ENCODE data around the gene DYDC2. TPM values are rescaled to one million over a fixed set of nuclear protein-coding genes. Genes with fewer than 3 reads are reported as not detected.
A peak's percentile ranks its signal among the peaks of the same experiment; 100 is the strongest.
"Not testable (repeated sequence)": the region's sequence is repeated elsewhere in the genome, so short reads cannot be mapped to it uniquely, and the experiment has no call there.

The DYDC2 gene
- total RNA-seq, 1 experiment from 2014 or later, result not detected

DNA sequence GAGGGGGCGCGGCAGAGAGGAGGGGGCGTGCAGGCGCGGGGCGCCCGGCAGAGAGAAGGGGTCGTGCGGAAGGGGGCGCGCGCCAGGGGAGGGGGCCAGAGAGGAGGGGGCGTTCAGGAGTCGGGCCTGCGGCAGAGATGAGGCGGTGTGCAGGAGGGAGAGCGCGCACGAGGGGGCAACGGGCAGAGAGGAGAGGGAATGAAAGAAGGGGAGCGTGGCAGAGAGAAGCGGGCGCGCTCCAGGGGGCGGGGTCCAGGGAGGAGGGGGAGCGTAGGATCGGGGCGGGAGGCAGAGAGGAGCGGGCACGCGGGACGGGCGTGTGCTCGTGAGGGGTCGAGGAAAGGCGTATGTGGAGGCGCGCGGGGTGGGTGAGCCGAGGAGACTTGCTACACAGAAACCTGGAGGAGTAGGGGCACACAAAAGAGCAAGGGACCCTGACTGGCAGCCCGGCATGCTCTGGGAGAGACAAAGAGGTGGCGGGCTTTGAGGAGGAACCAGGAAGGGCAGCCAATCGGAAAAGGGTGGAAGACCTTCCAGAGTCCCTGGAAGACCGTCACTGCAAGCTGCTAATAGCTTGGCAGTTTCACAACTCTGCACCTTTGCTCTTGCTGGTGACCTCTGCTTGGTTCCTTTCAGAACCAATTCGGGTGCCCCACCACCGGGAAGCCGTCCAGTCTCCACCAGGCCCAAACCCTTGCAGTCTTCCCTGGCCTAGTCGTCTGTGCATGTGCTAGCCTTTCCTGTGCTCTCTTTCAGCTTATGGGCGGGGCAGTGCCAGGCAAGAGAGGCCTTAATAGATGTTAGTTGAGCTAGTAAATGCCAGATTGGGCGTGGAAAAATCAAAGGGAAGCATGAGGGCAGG lies 639 bp downstream of the DYDC2 start:
- peak; percentile 47 for ATAC-seq
- intact Hi-C loops (cut with micrococcal nuclease; ENCODE audit: unreplicated experiment), result no loop called here
- Histone ChIP-seq H3K36me3 (ENCODE audit: control insufficient read depth, insufficient read depth, low read length) (no peaks in the 10 kb centered on the region), H3K27ac (ENCODE audit: low read length) (no peak overlapping the region), H3K27me3 (ENCODE audit: control insufficient read depth, insufficient read depth, low read length) (peaks cover 13% of the 10 kb centered on the region), H3K9me3 (ENCODE audit: control insufficient read depth, insufficient read depth, low read depth, low read length) (no peaks in the 10 kb centered on the region), H3K4me3 (ENCODE audit: low read depth in 2 of 2, low read length in 2 of 2) (no peak overlapping the region), H3K4me1 (ENCODE audit: control insufficient read depth, insufficient read depth, low read length) (no peaks in the 10 kb centered on the region; the same call in 1 of the 2 replicates)
- no peak for DNase-seq (ENCODE audit: low read depth, low spot score)
- TF ChIP-seq, protein P1, sequence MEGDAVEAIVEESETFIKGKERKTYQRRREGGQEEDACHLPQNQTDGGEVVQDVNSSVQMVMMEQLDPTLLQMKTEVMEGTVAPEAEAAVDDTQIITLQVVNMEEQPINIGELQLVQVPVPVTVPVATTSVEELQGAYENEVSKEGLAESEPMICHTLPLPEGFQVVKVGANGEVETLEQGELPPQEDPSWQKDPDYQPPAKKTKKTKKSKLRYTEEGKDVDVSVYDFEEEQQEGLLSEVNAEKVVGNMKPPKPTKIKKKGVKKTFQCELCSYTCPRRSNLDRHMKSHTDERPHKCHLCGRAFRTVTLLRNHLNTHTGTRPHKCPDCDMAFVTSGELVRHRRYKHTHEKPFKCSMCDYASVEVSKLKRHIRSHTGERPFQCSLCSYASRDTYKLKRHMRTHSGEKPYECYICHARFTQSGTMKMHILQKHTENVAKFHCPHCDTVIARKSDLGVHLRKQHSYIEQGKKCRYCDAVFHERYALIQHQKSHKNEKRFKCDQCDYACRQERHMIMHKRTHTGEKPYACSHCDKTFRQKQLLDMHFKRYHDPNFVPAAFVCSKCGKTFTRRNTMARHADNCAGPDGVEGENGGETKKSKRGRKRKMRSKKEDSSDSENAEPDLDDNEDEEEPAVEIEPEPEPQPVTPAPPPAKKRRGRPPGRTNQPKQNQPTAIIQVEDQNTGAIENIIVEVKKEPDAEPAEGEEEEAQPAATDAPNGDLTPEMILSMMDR (IDR thresholded peaks at IDR 0.05), result no peak
- TF ChIP-seq SIN3A (IDR thresholded peaks at IDR 0.05; ENCODE audit: borderline replicate concordance, insufficient read depth, low read depth, low read length) (no peak), TCF7L2 (IDR thresholded peaks at IDR 0.05; ENCODE audit: low read depth, low read length) (no peak), POLR2AphosphoS5 (IDR thresholded peaks at IDR 0.05; ENCODE audit: low read depth, low read length) (no peak)
- TF ChIP-seq, protein P2, sequence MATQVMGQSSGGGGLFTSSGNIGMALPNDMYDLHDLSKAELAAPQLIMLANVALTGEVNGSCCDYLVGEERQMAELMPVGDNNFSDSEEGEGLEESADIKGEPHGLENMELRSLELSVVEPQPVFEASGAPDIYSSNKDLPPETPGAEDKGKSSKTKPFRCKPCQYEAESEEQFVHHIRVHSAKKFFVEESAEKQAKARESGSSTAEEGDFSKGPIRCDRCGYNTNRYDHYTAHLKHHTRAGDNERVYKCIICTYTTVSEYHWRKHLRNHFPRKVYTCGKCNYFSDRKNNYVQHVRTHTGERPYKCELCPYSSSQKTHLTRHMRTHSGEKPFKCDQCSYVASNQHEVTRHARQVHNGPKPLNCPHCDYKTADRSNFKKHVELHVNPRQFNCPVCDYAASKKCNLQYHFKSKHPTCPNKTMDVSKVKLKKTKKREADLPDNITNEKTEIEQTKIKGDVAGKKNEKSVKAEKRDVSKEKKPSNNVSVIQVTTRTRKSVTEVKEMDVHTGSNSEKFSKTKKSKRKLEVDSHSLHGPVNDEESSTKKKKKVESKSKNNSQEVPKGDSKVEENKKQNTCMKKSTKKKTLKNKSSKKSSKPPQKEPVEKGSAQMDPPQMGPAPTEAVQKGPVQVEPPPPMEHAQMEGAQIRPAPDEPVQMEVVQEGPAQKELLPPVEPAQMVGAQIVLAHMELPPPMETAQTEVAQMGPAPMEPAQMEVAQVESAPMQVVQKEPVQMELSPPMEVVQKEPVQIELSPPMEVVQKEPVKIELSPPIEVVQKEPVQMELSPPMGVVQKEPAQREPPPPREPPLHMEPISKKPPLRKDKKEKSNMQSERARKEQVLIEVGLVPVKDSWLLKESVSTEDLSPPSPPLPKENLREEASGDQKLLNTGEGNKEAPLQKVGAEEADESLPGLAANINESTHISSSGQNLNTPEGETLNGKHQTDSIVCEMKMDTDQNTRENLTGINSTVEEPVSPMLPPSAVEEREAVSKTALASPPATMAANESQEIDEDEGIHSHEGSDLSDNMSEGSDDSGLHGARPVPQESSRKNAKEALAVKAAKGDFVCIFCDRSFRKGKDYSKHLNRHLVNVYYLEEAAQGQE (IDR thresholded peaks at IDR 0.05; ENCODE audit: insufficient read depth in 1 of 2, low read depth in 2 of 2, low read length in 1 of 2), result no peak
- BruUV-seq (replicated peaks), result no TSS peak
- POLR2A ChIA-PET, result no interaction called here
- in situ Hi-C loops (cut with HindIII; ENCODE audit: low pct_unique_long_range_greater_than_20kb, low sequenced_read_pairs), result no loop called here
- CTCF ChIA-PET, result interaction anchor here (0.7 kb wide), 1 partner anchor 97 kb away, joined by 4 read pairs; no protein-coding TSS in a partner anchor

DNA sequence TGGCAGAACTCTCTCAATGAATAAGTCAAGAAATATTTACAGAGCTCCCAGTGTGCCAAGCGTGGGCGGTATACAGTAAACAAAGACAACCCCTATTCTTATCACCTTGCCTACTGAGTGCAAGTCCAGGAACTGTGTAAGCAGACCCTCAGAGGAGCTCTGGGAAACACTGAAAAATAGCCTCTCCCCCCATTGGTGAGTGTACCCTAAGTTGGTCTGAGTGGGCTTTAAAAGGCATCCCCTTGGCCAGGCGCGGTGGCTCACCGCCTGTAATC lies 1.2 kb downstream of the DYDC2 start:
- DNase-seq (ENCODE audit: low read depth, low spot score), result no peak
- BruUV-seq (replicated peaks), result no TSS peak
- ATAC-seq, result peak; percentile 18; the same call in 1 of the 2 replicates
- ChIA-PET POLR2A (no interaction called here), CTCF (interaction anchor here (0.7 kb wide), 1 partner anchor 98 kb away, joined by 4 read pairs; no protein-coding TSS in a partner anchor)
- no peaks in the 10 kb centered on the region; the same call in 1 of the 2 replicates for H3K4me1 ChIP-seq (ENCODE audit: control insufficient read depth, insufficient read depth, low read length)
- TF ChIP-seq, protein P2 (IDR thresholded peaks at IDR 0.05; ENCODE audit: insufficient read depth in 1 of 2, low read depth in 2 of 2, low read length in 1 of 2), result no peak
- TF ChIP-seq, protein P1 (IDR thresholded peaks at IDR 0.05), result no peak
- no peak for TF ChIP-seq TCF7L2 (IDR thresholded peaks at IDR 0.05; ENCODE audit: low read depth, low read length)
- no peak for TF ChIP-seq POLR2AphosphoS5 (IDR thresholded peaks at IDR 0.05; ENCODE audit: low read depth, low read length)
- TF ChIP-seq SIN3A (IDR thresholded peaks at IDR 0.05; ENCODE audit: borderline replicate concordance, insufficient read depth, low read depth, low read length), result no peak
- intact Hi-C loops (cut with micrococcal nuclease; ENCODE audit: unreplicated experiment), result no loop called here
- no peak overlapping the region for H3K27ac ChIP-seq (ENCODE audit: low read length)
- H3K4me3 ChIP-seq (ENCODE audit: low read depth in 2 of 2, low read length in 2 of 2), result no peak overlapping the region
- in situ Hi-C loops (cut with HindIII; ENCODE audit: low pct_unique_long_range_greater_than_20kb, low sequenced_read_pairs), result no loop called here
- H3K27me3 ChIP-seq (ENCODE audit: control insufficient read depth, insufficient read depth, low read length), result peaks cover 13% of the 10 kb centered on the region
- no peaks in the 10 kb centered on the region for H3K36me3 ChIP-seq (ENCODE audit: control insufficient read depth, insufficient read depth, low read length)
- H3K9me3 ChIP-seq (ENCODE audit: control insufficient read depth, insufficient read depth, low read depth, low read length), result no peaks in the 10 kb centered on the region

DNA sequence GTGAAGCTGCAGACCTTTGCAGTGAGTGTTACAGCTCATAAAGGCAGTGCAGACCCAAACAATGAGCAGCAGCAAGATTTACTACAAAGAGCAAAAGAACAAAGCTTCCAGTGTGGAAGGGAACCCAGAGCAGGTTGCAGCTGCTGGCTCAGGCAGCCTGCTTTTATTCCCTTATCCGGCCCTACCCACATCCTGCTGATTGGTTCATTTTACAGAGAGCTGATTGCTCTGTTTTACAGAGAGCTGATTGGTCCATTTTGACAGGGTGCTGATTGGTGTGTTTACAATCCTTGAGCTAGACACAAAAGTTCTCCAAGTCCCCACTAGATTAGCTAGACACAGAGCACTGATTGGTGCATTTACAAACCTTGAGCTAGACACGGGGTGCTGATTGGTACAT lies 2.3 kb downstream of the DYDC2 start:
- H3K9me3 ChIP-seq (ENCODE audit: control insufficient read depth, insufficient read depth, low read depth, low read length); BruUV-seq (replicated peaks); ATAC-seq; H3K27ac ChIP-seq (ENCODE audit: low read length); H3K4me3 ChIP-seq (ENCODE audit: low read depth in 2 of 2, low read length in 2 of 2); CTCF ChIA-PET; H3K36me3 ChIP-seq (ENCODE audit: control insufficient read depth, insufficient read depth, low read length); H3K4me1 ChIP-seq (ENCODE audit: control insufficient read depth, insufficient read depth, low read length); POLR2A ChIA-PET; DNase-seq (ENCODE audit: low read depth, low spot score); in situ Hi-C loops (cut with HindIII; ENCODE audit: low pct_unique_long_range_greater_than_20kb, low sequenced_read_pairs); intact Hi-C loops (cut with micrococcal nuclease; ENCODE audit: unreplicated experiment): not testable (repeated sequence)
- peaks cover 15% of the 10 kb centered on the region for H3K27me3 ChIP-seq (ENCODE audit: control insufficient read depth, insufficient read depth, low read length)
